ENCODE measurements around the gene EVPL.
"Not testable (repeated sequence)": the region's sequence is repeated elsewhere in the genome, so short reads cannot be mapped to it uniquely, and the experiment has no call there.

GRCh38 chr17:75975187-75975586, 51.9 kb downstream of the EVPL start:
- not testable (repeated sequence) for TF ChIP-seq EZH2 (IDR thresholded peaks at IDR 0.05); POLR2AphosphoS5 (IDR thresholded peaks at IDR 0.05; ENCODE audit: borderline replicate concordance, low read depth, low read length); FOXP2 (optimal IDR thresholded peaks at IDR 0.05; ENCODE audit: control extremely low read depth, extremely low read length, insufficient read depth)

Measured in SK-N-MC (cell line).